SK-N-SH treated with all-trans-retinoic acid at 6 μM for 48 hours (cell line): ENCODE results near the gene TARS2.

Source experiments
- ATAC-seq: fragments of 200-7000 bp; cut with Tn5 transposase; 3 replicates; pipeline ENCODE4 v1.9.1; 2020; ENCODE audit warnings: mild to moderate bottlenecking, moderate library complexity
- ARNTL ChIP-seq: fragments of 450-650 bp; formaldehyde crosslinking; IDR thresholded peaks from 2 replicates; pipeline ENCODE4 v1.5.0; 2020; ENCODE audit warnings: low read depth, mild to moderate bottlenecking, moderate library complexity, borderline replicate concordance
- BACH2 ChIP-seq: fragments of 250-450 bp; sonication (Bioruptor Pico); IDR thresholded peaks from 2 replicates; pipeline ENCODE4 v1.9.0; 2021; ENCODE audit warnings: mild to moderate bottlenecking, borderline replicate concordance
- CREB5 ChIP-seq: fragments of 250-450 bp; sonication (Bioruptor Pico); IDR thresholded peaks from 2 replicates; pipeline ENCODE4 v1.5.1; 2020; ENCODE audit warnings: low read depth, mild to moderate bottlenecking, moderate library complexity
- CSRNP3 ChIP-seq: fragments of 250-450 bp; sonication (Bioruptor Pico); IDR thresholded peaks from 2 replicates; pipeline ENCODE4 v1.5.1; 2021; ENCODE audit warnings: mild to moderate bottlenecking, moderate library complexity
- ESRRG ChIP-seq: fragments of 250-450 bp; sonication (Bioruptor Pico); IDR thresholded peaks from 2 replicates; pipeline ENCODE4 v1.6.1; 2021; ENCODE audit warnings: mild to moderate bottlenecking
- GLIS3 ChIP-seq: fragments of 250-450 bp; sonication (Bioruptor Pico); IDR thresholded peaks from 2 replicates; pipeline ENCODE4 v1.5.0; 2020; ENCODE audit warnings: mild to moderate bottlenecking, moderate library complexity
- ISL1 ChIP-seq: fragments of 250-450 bp; sonication (Bioruptor Pico); IDR thresholded peaks from 2 replicates; pipeline ENCODE4 v2.1.2; 2022; ENCODE audit warnings: mild to moderate bottlenecking, moderate library complexity
- OSR1 ChIP-seq: fragments of 250-450 bp; sonication (Bioruptor Pico); IDR thresholded peaks from 2 replicates; pipeline ENCODE4 v1.8.0; 2022; ENCODE audit warnings: moderate library complexity, mild to moderate bottlenecking, inconsistent platforms
- PATZ1 ChIP-seq: fragments of 250-450 bp; sonication (Bioruptor Pico); IDR thresholded peaks from 2 replicates; pipeline ENCODE4 v1.8.0; 2020; ENCODE audit warnings: mild to moderate bottlenecking, moderate library complexity, borderline replicate concordance
- POU6F1 ChIP-seq: fragments of 250-450 bp; sonication (Bioruptor Pico); IDR thresholded peaks from 2 replicates; pipeline ENCODE4 v1.8.0; 2021; ENCODE audit warnings: low read depth, mild to moderate bottlenecking, moderate library complexity, borderline replicate concordance
- PPARA ChIP-seq: fragments of 250-450 bp; sonication (Bioruptor Pico); IDR thresholded peaks from 2 replicates; pipeline ENCODE4 v1.5.0; 2020; ENCODE audit warnings: mild to moderate bottlenecking, borderline replicate concordance
- RARB ChIP-seq: fragments of 250-450 bp; sonication (Bioruptor Pico); IDR thresholded peaks from 2 replicates; pipeline ENCODE4 v1.8.0; 2021; ENCODE audit warnings: mild to moderate bottlenecking, moderate library complexity
- TCF4 ChIP-seq: fragments of 250-450 bp; sonication (Bioruptor Pico); IDR thresholded peaks from 2 replicates; pipeline ENCODE4 v1.8.0; 2021; ENCODE audit warnings: mild to moderate bottlenecking, moderate library complexity, borderline replicate concordance
- TOX ChIP-seq: fragments of 250-450 bp; sonication (Bioruptor Pico); IDR thresholded peaks from 2 replicates; pipeline ENCODE4 v1.8.0; 2021; ENCODE audit warnings: mild to moderate bottlenecking, moderate library complexity, borderline replicate concordance
- TSHZ2 ChIP-seq: fragments of 250-450 bp; sonication (Bioruptor Pico); IDR thresholded peaks from 2 replicates; pipeline ENCODE4 v1.5.0; 2020; ENCODE audit warnings: mild to moderate bottlenecking, moderate library complexity
- ZC3H10 ChIP-seq: fragments of 250-450 bp; sonication (Bioruptor Pico); IDR thresholded peaks from 2 replicates; pipeline ENCODE4 v1.5.1; 2021; ENCODE audit warnings: mild to moderate bottlenecking, moderate library complexity
- ZFP3 ChIP-seq: fragments of 250-450 bp; sonication (Bioruptor Pico); IDR thresholded peaks from 2 replicates; pipeline ENCODE4 v1.5.0; 2020; ENCODE audit warnings: mild to moderate bottlenecking, moderate library complexity
- ZNF565 ChIP-seq: fragments of 450-650 bp; formaldehyde crosslinking; conservative IDR thresholded peaks from 2 replicates; pipeline ENCODE4 v1.5.0; 2020; ENCODE audit warnings: low read depth, mild to moderate bottlenecking, moderate library complexity
- ZNF8 ChIP-seq: fragments of 450-650 bp; formaldehyde crosslinking; IDR thresholded peaks from 2 replicates; pipeline ENCODE4 v1.5.0; 2020; ENCODE audit warnings: mild to moderate bottlenecking, moderate library complexity

Gene TARS2

GRCh38 chr1:150549496-150550221 lies 62.4 kb downstream of the TARS2 start:
- 0 out of 3 replicates have a peak, but pooled peaks have one; percentile 1 for ATAC-seq

GRCh38 chr1:150550222-150551050 lies 63.2 kb downstream of the TARS2 start:
- TF ChIP-seq POU6F1 (CRISPR knock-in tag): no peak
- TF ChIP-seq CREB5 (CRISPR knock-in tag): no peak
- no peak for TF ChIP-seq ARNTL
- no peak for TF ChIP-seq GLIS3 (CRISPR knock-in tag)
- TF ChIP-seq OSR1: no peak
- no peak for TF ChIP-seq ZC3H10
- TF ChIP-seq TOX (CRISPR knock-in tag): no peak
- TF ChIP-seq ESRRG (CRISPR knock-in tag): no peak
- no peak for TF ChIP-seq ZNF565 (CRISPR knock-in tag)
- TF ChIP-seq PPARA (CRISPR knock-in tag): no peak
- no peak for TF ChIP-seq PATZ1 (CRISPR knock-in tag)
- TF ChIP-seq BACH2: no peak
- no peak for TF ChIP-seq ZNF8 (CRISPR knock-in tag)
- TF ChIP-seq RARB (CRISPR knock-in tag): no peak
- TF ChIP-seq TSHZ2: no peak
- TF ChIP-seq ZFP3: no peak
- no peak for TF ChIP-seq CSRNP3 (CRISPR knock-in tag)
- no peak for TF ChIP-seq ISL1 (CRISPR knock-in tag)
- ATAC-seq: no peak

More at GRCh38 chr1:150549496-150550221, 62.4 kb downstream of the TARS2 start:
- TF ChIP-seq POU6F1 (CRISPR knock-in tag) (no peak), PPARA (CRISPR knock-in tag) (no peak), PATZ1 (CRISPR knock-in tag) (no peak), ZNF8 (CRISPR knock-in tag) (no peak), TOX (CRISPR knock-in tag) (no peak), TCF4 (CRISPR knock-in tag) (no peak), ESRRG (CRISPR knock-in tag) (no peak)
